Measurements from ENCODE around the gene C5AR2.

C5AR2 gene

GRCh38 chr19:47391510-47392223 is 59.7 kb downstream of the C5AR2 start:
- TF ChIP-seq CTCF (IDR thresholded peaks at IDR 0.05; ENCODE audit: low read depth, low read length) = peak; percentile 71
- H3K4me3 ChIP-seq (ENCODE audit: low read depth, low read length) = no peak overlapping the region
- peak; percentile 78 for DNase-seq
- peaks cover 8% of the 10 kb centered on the region; the same call in 1 of the 2 replicates for H3K36me3 ChIP-seq
- no peaks in the 10 kb centered on the region for H3K27me3 ChIP-seq (ENCODE audit: insufficient read depth, low read depth, severe bottlenecking)
- H3K27ac ChIP-seq = no peak overlapping the region
- no peaks in the 10 kb centered on the region for H3K9me3 ChIP-seq (ENCODE audit: severe bottlenecking)
